H1 (cell line): ENCODE measurements around the gene HIC1. TPM values are rescaled to one million over a fixed set of nuclear protein-coding genes. Genes with fewer than 3 reads are reported as not detected.

Experiments used
- ASH2L ChIP-seq: fragments of 200-600, 300-600 bp; sonication (generic); IDR thresholded peaks from one replicate; pipeline ENCODE4 v1.7.1; 2017; ENCODE audit warnings: low read length
- BACH1 ChIP-seq: IDR thresholded peaks from 2 replicates; pipeline ENCODE4 v1.6.1; 2012; ENCODE audit warnings: low read length, improper control_type of control experiment
- CBX5 ChIP-seq: fragments of 300-800, 300-1000 bp; sonication (generic); IDR thresholded peaks from 2 replicates; pipeline ENCODE4 v1.7.1; 2016; ENCODE audit warnings: antibody characterized with exemption, low read length, low read depth
- CTCF ChIP-seq, 3 experiments: IDR thresholded peaks; 1 replicate in 2 of 3; 2 replicates in 1 of 3; pipeline versions ENCODE4 v1.5.1 to v1.6.1; 2011; ENCODE audit warnings: low read length in 3 of 3, mild to moderate bottlenecking in 3 of 3, inconsistent platforms in 2 of 3, low read depth in 1 of 3, moderate library complexity in 1 of 3; ENCODE audit not compliant: insufficient read depth in 1 of 3; ENCODE audit errors: control extremely low read depth in 1 of 3
- EZH2 ChIP-seq: fragments of 200-600 bp; sonication (generic); IDR thresholded peaks from 2 replicates; pipeline ENCODE4 v1.7.1; 2012; ENCODE audit warnings: low read depth, mild to moderate bottlenecking, moderate library complexity, low read length, inconsistent platforms; ENCODE audit not compliant: severe bottlenecking
- NRF1 ChIP-seq: IDR thresholded peaks from 2 replicates; pipeline ENCODE4 v1.6.1; 2011; ENCODE audit warnings: mild to moderate bottlenecking, low read depth, low read length, improper control_type of control experiment
- SIRT6 ChIP-seq: IDR thresholded peaks from one replicate; pipeline ENCODE4 v1.7.1; 2012; ENCODE audit warnings: low read length, inconsistent platforms
- polyA plus RNA-seq, 7 experiments: library from polyadenylated mRNA; depleted of rRNA in 3 of 7; stranded (reverse) in 5 of 7; unstranded in 2 of 7; fragments of >200 nt in 5 of 7; fragments of 200-250 nt in 2 of 7; gene quantifications; 1 replicate in 5 of 7; 2 replicates in 1 of 7; 4 replicates in 1 of 7; pipeline versions ENCODE4 v1.2.1 to v1.2.3, GENCODE V29; 2011 to 2013; ENCODE audit warnings: missing spikeins in 2 of 7, mixed read lengths in 2 of 7
- total RNA-seq: library from RNA; stranded (reverse); fragmentation: NEBNext Ultra II Directional; extraction: Animal tissue kit (Norgen Biotek cat#: 25700); gene quantifications from 2 replicates; pipeline ENCODE4 v1.2.1, GENCODE V29; 2021
- TF ChIP-seq, protein P1 (sequence below): IDR thresholded peaks from 2 replicates; pipeline ENCODE4 v1.6.1; 2012; ENCODE audit warnings: inconsistent platforms

HIC1 gene
- total and polyA plus RNA-seq, 2 of the 8 experiments (the other 6 are each of a cell fraction or from before 2014, with no cell fraction given), result 0.06 to 0.09 TPM

DNA sequence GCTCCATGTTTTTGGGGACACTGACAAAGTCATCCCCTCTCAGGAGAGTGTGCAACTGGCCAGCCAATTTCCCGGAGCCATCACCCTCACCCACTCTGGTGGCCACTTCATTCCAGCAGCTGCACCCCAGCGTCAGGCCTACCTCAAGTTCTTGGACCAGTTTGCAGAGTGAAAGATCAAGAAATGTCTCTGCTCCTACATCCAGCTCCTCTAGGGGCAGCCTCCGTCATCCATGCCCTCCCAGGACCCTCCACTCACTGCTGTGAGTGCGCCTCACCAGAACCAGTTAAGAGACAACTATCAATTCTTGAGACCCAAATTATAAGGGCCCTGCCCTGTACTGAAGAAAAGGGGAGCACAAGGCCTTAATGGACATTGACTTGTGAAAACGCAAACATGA, 12.0 kb upstream of the HIC1 start (continued):
- TF ChIP-seq CTCF (IDR thresholded peaks at IDR 0.05; ENCODE audit: control extremely low read depth in 1 of 3, insufficient read depth in 1 of 3, low read depth in 1 of 3, low read length in 3 of 3) (no peak), SIRT6 (no peak), EZH2 (no peak), ASH2L (no peak), CBX5 (no peak), BACH1 (no peak), NRF1 (no peak)
- TF ChIP-seq, protein P1, sequence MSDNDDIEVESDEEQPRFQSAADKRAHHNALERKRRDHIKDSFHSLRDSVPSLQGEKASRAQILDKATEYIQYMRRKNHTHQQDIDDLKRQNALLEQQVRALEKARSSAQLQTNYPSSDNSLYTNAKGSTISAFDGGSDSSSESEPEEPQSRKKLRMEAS, result no peak
